Astrocyte (in vitro differentiated cells and primary cell): ENCODE results near the gene FNDC11. TPM values are rescaled to one million over a fixed set of nuclear protein-coding genes. Genes with fewer than 3 reads are reported as not detected.

Experiments
- DNase-seq: peaks from one replicate; pipeline ENCODE4 v3.0.0-alpha.2; 2010; ENCODE audit warnings: low read depth
- FAIRE-seq: peaks from 2 replicates; lab custom pipeline; 2011; peaks lifted over from hg19 to GRCh38; lab: Jason Lieb, UNC
- H2AFZ ChIP-seq: 2 replicates; pipeline ENCODE4 v1.6.0; 2012; ENCODE audit warnings: low read depth, low read length, inconsistent platforms
- H3K27ac ChIP-seq: 2 replicates; pipeline ENCODE4 v1.5.1; 2011; ENCODE audit warnings: low read depth, low read length, inconsistent platforms
- H3K27me3 ChIP-seq: 2 replicates; pipeline ENCODE4 v1.6.0; 2011; ENCODE audit warnings: low read length, inconsistent platforms; ENCODE audit not compliant: insufficient read depth
- H3K36me3 ChIP-seq: 2 replicates; pipeline ENCODE4 v1.5.1; 2011; ENCODE audit warnings: low read length, inconsistent platforms; ENCODE audit not compliant: insufficient read depth
- H3K4me1 ChIP-seq: 2 replicates; pipeline ENCODE4 v1.5.1; 2011; ENCODE audit warnings: low read length, inconsistent platforms; ENCODE audit not compliant: insufficient read depth
- H3K4me2 ChIP-seq: 2 replicates; pipeline ENCODE4 v1.6.0; 2012; ENCODE audit warnings: low read length, inconsistent platforms
- H3K4me3 ChIP-seq: 2 replicates; pipeline ENCODE4 v1.5.1; 2011; ENCODE audit warnings: low read depth, mild to moderate bottlenecking, low read length, inconsistent platforms; ENCODE audit not compliant: insufficient read depth
- H3K79me2 ChIP-seq: 2 replicates; pipeline ENCODE4 v1.6.0; 2012; ENCODE audit warnings: mild to moderate bottlenecking, low read length, inconsistent platforms; ENCODE audit not compliant: insufficient read depth
- H3K9ac ChIP-seq: 2 replicates; pipeline ENCODE4 v1.6.0; 2012; ENCODE audit warnings: mild to moderate bottlenecking, low read length, inconsistent platforms
- H3K9me3 ChIP-seq: 2 replicates; pipeline ENCODE4 v1.5.1; 2012; ENCODE audit warnings: low read depth, mild to moderate bottlenecking, low read length, inconsistent platforms; ENCODE audit not compliant: insufficient read depth
- H4K20me1 ChIP-seq: 2 replicates; pipeline ENCODE4 v1.6.0; 2012; ENCODE audit warnings: low read length, inconsistent platforms; ENCODE audit not compliant: insufficient read depth
- H3K27ac Mint-ChIP-seq: one replicate; pipeline ENCODE4 v1.8.0; 2021; ENCODE audit warnings: mild to moderate bottlenecking, mixed read lengths; ENCODE audit not compliant: unreplicated experiment
- H3K27me3 Mint-ChIP-seq: one replicate; pipeline ENCODE4 v1.8.0; 2021; ENCODE audit warnings: low read depth, mixed read lengths; ENCODE audit not compliant: unreplicated experiment
- H3K36me3 Mint-ChIP-seq: one replicate; pipeline ENCODE4 v1.8.0; 2021; ENCODE audit warnings: low read depth, mixed read lengths; ENCODE audit not compliant: unreplicated experiment
- H3K4me1 Mint-ChIP-seq: one replicate; pipeline ENCODE4 v1.8.0; 2021; ENCODE audit warnings: low read depth, mixed read lengths; ENCODE audit not compliant: unreplicated experiment
- H3K4me3 Mint-ChIP-seq: one replicate; pipeline ENCODE4 v1.8.0; 2021; ENCODE audit warnings: mild to moderate bottlenecking, moderate library complexity, mixed read lengths; ENCODE audit not compliant: unreplicated experiment
- H3K9me3 Mint-ChIP-seq: one replicate; pipeline ENCODE4 v1.8.0; 2021; ENCODE audit warnings: mild to moderate bottlenecking, mixed read lengths; ENCODE audit not compliant: unreplicated experiment
- EZH2 ChIP-seq: IDR thresholded peaks from 2 replicates; pipeline ENCODE4 v1.6.1; 2012; ENCODE audit warnings: mild to moderate bottlenecking, low read length, inconsistent platforms; ENCODE audit not compliant: insufficient read depth
- total RNA-seq: library from RNA; stranded (reverse); gene quantifications from 2 replicates; pipeline ENCODE4 v1.2.1, GENCODE V29; 2021
- TF ChIP-seq, protein P1 (sequence below): IDR thresholded peaks from 2 replicates; pipeline ENCODE4 v1.5.1; 2011; ENCODE audit warnings: low read depth, mild to moderate bottlenecking, inconsistent platforms, low read length, moderate library complexity; ENCODE audit not compliant: insufficient read depth

The FNDC11 gene
- total RNA-seq, 1 donor from 2014 or later, result 0.20 TPM

DNA sequence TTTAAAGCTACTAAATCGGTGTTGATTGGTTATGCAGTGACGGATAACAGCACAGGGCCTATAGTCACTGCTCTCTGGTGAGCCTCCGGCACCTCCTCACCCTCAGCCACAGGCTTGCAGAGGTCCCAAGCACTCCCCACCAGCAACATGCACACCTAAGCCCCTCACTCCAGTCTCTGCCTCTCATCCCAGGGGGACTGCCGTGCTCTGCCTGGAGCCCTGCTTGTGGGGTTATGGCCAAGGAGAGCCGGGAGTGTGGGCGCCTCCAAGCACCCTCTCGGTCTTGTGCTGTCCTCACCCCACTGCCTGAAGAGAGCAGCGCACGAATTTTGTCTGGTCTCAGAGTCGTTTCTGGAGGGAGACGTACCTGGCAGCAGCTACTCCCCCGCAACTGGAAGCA lies 48.2 kb upstream of the FNDC11 start:
- no peak for FAIRE-seq

DNA sequence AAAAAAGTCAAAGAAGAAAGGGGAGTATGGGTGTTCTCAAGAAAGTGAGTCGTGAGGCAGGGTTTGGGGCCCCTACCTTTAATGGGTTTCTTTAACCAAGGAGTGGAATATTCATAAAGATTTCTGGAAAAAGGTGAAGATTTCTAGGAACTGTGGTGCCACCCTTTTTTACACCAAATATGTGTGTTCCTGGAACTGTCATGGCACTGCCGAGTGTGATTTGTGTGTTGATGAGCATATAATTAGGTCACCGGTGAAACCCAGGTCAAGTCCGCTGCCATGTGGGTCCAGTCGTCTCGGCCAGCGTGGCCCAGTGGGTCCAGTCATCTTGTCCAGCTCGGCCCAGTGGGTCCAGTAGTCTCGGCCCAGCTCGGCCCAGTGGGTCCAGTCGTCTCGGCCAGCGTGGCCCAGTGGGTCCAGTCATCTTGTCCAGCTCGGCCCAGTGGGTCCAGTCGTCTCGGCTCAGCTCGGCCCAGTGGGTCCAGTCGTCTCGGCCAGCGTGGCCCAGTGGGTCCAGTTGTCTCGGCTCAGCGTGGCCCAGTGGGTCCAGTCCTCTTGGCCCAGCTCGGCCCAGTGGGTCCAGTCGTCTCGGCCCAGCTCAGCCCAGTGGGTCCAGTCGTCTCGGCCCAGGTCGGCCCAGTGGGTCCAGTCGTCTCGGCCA lies 46.7 kb upstream of the FNDC11 start:
- TF ChIP-seq, protein P1, sequence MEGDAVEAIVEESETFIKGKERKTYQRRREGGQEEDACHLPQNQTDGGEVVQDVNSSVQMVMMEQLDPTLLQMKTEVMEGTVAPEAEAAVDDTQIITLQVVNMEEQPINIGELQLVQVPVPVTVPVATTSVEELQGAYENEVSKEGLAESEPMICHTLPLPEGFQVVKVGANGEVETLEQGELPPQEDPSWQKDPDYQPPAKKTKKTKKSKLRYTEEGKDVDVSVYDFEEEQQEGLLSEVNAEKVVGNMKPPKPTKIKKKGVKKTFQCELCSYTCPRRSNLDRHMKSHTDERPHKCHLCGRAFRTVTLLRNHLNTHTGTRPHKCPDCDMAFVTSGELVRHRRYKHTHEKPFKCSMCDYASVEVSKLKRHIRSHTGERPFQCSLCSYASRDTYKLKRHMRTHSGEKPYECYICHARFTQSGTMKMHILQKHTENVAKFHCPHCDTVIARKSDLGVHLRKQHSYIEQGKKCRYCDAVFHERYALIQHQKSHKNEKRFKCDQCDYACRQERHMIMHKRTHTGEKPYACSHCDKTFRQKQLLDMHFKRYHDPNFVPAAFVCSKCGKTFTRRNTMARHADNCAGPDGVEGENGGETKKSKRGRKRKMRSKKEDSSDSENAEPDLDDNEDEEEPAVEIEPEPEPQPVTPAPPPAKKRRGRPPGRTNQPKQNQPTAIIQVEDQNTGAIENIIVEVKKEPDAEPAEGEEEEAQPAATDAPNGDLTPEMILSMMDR, result no peak
- no peak for TF ChIP-seq EZH2
- Mint-ChIP-seq H3K36me3 (no peaks in the 10 kb centered on the region), H3K4me1 (no peaks in the 10 kb centered on the region), H3K27ac (no peak overlapping the region), H3K9me3 (peaks cover 21% of the 10 kb centered on the region), H3K27me3 (peaks cover 24% of the 10 kb centered on the region), H3K4me3 (no peak overlapping the region)
- DNase-seq (no peak), FAIRE-seq (no peak)
- Histone ChIP-seq H3K27me3 (peaks cover 12% of the 10 kb centered on the region), H3K4me3 (no peak overlapping the region), H3K79me2 (no peaks in the 10 kb centered on the region), H4K20me1 (no peaks in the 10 kb centered on the region), H3K9ac (no peak overlapping the region), H3K27ac (no peak overlapping the region), H2AFZ (no peak overlapping the region), H3K9me3 (peaks cover 16% of the 10 kb centered on the region), H3K36me3 (no peaks in the 10 kb centered on the region), H3K4me1 (no peaks in the 10 kb centered on the region), H3K4me2 (no peak overlapping the region)

More for the DNA sequence above, 48.2 kb upstream of the FNDC11 start:
- H3K9me3 ChIP-seq, result peaks cover 16% of the 10 kb centered on the region
- no peak overlapping the region for H3K27ac ChIP-seq
- DNase-seq, result no peak
- H3K4me1 Mint-ChIP-seq, result no peaks in the 10 kb centered on the region
- no peaks in the 10 kb centered on the region for H3K79me2 ChIP-seq
- H3K4me1 ChIP-seq, result no peaks in the 10 kb centered on the region
- no peak overlapping the region for H3K27ac Mint-ChIP-seq
- no peaks in the 10 kb centered on the region for H3K36me3 Mint-ChIP-seq
- no peak overlapping the region for H3K4me2 ChIP-seq
- TF ChIP-seq, protein P1, result no peak
- TF ChIP-seq EZH2, result no peak
- H3K4me3 ChIP-seq, result no peak overlapping the region
- H3K9me3 Mint-ChIP-seq, result peaks cover 21% of the 10 kb centered on the region
- no peaks in the 10 kb centered on the region for H3K36me3 ChIP-seq
- no peak overlapping the region for H2AFZ ChIP-seq
- no peaks in the 10 kb centered on the region for H4K20me1 ChIP-seq
- H3K9ac ChIP-seq, result no peak overlapping the region
- H3K4me3 Mint-ChIP-seq, result no peak overlapping the region
- H3K27me3 ChIP-seq, result peaks cover 12% of the 10 kb centered on the region
- H3K27me3 Mint-ChIP-seq, result peaks cover 27% of the 10 kb centered on the region

GRCh38 chr20:63508072-63508768 lies 45.7 kb upstream of the FNDC11 start:
- Histone ChIP-seq H3K4me1 (no peaks in the 10 kb centered on the region), H3K36me3 (no peaks in the 10 kb centered on the region), H3K27ac (no peak overlapping the region), H3K79me2 (no peaks in the 10 kb centered on the region), H4K20me1 (no peaks in the 10 kb centered on the region), H3K4me3 (no peak overlapping the region), H3K9ac (no peak overlapping the region), H3K9me3 (peaks cover 19% of the 10 kb centered on the region), H3K27me3 (peaks cover 14% of the 10 kb centered on the region), H3K4me2 (no peak overlapping the region), H2AFZ (no peak overlapping the region)
- peaks cover 24% of the 10 kb centered on the region for H3K27me3 Mint-ChIP-seq
- no peaks in the 10 kb centered on the region for H3K4me1 Mint-ChIP-seq
- no peak overlapping the region for H3K4me3 Mint-ChIP-seq
- H3K9me3 Mint-ChIP-seq, result peaks cover 22% of the 10 kb centered on the region
- H3K36me3 Mint-ChIP-seq, result peaks cover 1% of the 10 kb centered on the region
- no peak for FAIRE-seq
- H3K27ac Mint-ChIP-seq, result no peak overlapping the region
- no peak for DNase-seq
- TF ChIP-seq, protein P1, result no peak
- no peak for TF ChIP-seq EZH2
